ENCODE measurements around the gene FGF12.

The FGF12 gene

DNA sequence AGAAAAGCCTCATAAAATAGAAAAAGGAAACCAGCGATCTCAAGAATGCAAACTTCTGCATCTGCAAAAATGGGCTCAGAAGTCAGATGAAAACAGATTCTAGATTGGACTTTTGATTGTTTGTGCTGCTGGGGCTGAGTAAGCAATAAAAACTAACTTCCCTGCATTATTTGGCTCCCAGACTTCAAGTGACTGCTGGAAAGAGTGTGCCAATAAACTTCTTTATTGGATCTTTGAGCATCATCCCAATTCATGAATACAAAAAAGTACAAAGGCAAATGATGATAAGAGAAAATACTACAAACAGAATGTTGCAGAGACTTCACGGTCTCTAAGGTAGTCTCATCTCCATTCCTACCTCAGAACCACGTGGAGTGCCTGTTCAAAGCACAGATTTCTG, 97.9 kb downstream of the FGF12 start:
- H3K4me3 ChIP-seq (ENCODE audit: low read depth, low read length): no peak overlapping the region
- TF ChIP-seq, protein P1, sequence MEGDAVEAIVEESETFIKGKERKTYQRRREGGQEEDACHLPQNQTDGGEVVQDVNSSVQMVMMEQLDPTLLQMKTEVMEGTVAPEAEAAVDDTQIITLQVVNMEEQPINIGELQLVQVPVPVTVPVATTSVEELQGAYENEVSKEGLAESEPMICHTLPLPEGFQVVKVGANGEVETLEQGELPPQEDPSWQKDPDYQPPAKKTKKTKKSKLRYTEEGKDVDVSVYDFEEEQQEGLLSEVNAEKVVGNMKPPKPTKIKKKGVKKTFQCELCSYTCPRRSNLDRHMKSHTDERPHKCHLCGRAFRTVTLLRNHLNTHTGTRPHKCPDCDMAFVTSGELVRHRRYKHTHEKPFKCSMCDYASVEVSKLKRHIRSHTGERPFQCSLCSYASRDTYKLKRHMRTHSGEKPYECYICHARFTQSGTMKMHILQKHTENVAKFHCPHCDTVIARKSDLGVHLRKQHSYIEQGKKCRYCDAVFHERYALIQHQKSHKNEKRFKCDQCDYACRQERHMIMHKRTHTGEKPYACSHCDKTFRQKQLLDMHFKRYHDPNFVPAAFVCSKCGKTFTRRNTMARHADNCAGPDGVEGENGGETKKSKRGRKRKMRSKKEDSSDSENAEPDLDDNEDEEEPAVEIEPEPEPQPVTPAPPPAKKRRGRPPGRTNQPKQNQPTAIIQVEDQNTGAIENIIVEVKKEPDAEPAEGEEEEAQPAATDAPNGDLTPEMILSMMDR (IDR thresholded peaks at IDR 0.05; ENCODE audit: low read depth, low read length): no peak

DNA sequence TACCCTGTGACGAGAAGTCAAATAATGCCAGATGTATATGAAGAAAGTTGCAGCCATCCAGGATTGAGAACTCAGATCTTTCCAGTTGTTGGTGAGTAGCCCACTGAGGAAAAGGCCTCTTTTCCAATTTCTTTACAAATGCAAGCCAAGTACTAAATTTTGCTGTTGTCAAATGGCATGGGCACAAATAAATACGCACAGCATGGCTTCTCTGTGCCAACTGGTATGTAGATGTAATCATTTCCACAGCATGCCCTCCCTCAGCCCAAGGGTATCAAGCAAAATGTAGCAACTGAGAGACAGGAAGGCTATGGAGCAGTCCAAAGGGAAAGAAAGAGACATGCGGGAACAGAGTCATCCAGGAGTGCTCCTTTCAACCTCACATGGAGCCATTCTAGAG, 105.4 kb downstream of the FGF12 start:
- TF ChIP-seq, protein P1 (IDR thresholded peaks at IDR 0.05; ENCODE audit: low read depth, low read length): no peak

DNA sequence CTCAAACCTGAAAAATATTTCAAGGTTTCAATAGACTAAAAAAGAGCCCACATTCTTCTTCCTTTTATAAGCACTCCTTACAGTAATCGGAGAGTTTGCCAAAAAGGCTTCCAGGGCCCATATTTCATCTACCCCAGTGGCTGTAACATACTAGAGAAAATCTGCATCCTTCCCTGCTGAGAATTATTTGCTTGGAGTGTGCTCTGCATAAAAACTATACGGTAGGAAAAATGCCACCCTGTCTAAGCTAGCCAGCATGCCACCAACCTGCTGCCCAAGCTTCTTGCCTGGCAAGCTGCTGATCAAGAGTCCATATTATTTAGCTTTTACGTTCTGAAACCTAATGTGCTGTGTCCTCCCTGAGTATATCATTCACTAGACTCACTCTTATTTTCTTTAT, 107.1 kb downstream of the FGF12 start:
- TF ChIP-seq, protein P1 (IDR thresholded peaks at IDR 0.05; ENCODE audit: low read depth, low read length): no peak
- no peak overlapping the region for H3K4me3 ChIP-seq (ENCODE audit: low read depth, low read length)

More for the DNA sequence above, 105.4 kb downstream of the FGF12 start:
- H3K4me3 ChIP-seq (ENCODE audit: low read depth, low read length): no peak overlapping the region

DNA sequence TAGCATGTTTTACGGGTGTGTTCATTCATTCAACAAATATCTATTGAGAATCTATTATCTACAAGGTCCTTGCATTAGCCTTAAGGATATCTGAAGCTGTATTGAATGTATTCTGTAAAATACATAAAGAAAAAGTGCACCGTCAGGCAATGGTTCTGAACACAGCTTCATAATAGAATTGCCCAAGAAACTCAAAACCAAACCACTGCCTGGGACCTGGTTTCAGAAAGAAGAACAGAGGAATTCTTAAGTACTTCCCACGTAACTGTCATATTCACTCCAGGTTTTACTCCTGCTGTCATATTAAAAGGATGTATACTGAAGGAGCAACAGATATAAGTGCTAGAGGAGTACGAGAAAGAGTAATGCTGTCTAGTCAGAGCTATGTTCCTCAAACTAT, 115.9 kb downstream of the FGF12 start:
- no peak overlapping the region for H3K4me3 ChIP-seq (ENCODE audit: low read depth, low read length)
- TF ChIP-seq, protein P1 (IDR thresholded peaks at IDR 0.05; ENCODE audit: low read depth, low read length): no peak

DNA sequence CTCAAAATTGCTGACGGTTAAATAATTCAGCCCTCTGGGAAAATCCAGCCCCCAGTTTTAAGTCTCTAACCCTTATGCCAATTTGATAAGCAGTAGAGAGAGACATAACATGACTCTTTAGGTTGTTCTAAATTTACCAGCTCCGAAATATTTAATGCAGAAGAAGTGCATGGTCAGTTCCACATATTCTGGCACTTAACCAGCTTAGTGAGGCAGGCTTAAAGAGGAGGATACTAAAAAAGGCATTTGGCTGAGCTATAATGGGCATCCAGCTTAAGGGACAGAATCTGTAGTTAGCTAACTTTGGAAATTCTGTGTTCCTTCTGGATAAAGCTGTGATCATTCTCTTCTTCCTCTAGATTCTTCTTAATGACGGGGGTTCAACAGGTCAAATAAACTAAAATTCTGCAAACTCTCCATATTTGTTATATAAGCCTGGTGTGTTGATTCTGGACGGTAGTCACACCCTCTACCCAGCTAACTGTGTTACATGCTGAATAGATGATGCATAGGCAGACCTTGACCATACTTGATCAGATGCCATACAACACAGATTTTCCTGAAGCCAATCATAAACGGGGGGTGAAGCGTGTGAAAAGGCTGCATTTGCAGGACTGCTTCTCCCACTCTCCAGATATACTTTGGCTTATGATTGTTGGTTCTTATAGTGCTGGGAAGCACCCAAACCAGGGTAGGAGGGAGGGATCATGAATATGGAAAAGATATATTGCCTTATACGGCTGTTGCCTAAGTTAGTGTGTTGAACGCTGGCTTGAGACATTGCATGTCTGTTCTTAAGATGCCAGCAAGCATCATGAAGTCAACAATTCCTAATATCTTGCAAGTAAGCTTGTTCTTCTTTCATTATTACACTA, 118.4 kb downstream of the FGF12 start:
- TF ChIP-seq, protein P1 (IDR thresholded peaks at IDR 0.05; ENCODE audit: low read depth, low read length): no peak
- no peak overlapping the region for H3K4me3 ChIP-seq (ENCODE audit: low read depth, low read length)

DNA sequence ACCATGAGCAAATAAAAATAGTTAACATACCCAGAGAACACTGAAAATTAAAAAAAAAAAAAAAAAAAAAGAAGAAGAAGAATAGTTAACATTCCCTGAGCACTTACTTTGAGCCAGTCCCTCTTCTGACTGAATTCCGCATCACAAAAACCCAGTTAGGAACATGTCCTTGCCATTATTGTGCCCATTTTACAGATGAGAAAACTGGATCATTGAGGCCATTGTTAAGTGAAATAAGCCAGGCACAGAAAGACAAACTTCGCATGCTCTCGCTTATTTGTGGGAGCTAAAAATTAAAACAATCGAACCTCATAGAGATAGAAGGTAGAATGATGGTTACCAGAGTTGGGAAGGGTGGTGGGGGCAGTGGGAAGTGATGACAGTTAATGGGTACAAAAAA, 119.5 kb downstream of the FGF12 start:
- TF ChIP-seq, protein P1 (IDR thresholded peaks at IDR 0.05; ENCODE audit: low read depth, low read length): no peak
- no peak overlapping the region for H3K4me3 ChIP-seq (ENCODE audit: low read depth, low read length)

DNA sequence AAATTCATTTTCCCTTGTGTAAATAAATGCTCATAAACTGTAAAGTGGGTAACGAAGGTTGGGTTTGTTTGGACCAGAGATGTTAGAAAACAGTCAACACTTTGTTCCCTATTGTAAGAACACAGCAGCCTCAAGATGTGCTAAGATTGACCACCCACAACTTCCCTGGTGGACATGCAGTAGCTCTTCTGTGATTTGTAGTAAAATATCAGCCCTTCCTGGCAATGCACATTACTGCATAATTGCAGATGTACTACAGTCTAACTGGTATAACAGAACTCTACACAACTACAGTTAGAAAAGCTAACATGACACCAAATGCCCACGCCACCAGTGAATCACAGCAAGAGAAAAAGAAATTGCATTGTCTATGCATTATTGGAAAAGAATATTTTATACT, 129.4 kb downstream of the FGF12 start:
- no peak overlapping the region for H3K4me3 ChIP-seq (ENCODE audit: low read depth, low read length)
- TF ChIP-seq, protein P1 (IDR thresholded peaks at IDR 0.05; ENCODE audit: low read depth, low read length): no peak

Data from WI38 (cell line).